ENCODE data around the gene PRSS57.

Gene PRSS57

DNA sequence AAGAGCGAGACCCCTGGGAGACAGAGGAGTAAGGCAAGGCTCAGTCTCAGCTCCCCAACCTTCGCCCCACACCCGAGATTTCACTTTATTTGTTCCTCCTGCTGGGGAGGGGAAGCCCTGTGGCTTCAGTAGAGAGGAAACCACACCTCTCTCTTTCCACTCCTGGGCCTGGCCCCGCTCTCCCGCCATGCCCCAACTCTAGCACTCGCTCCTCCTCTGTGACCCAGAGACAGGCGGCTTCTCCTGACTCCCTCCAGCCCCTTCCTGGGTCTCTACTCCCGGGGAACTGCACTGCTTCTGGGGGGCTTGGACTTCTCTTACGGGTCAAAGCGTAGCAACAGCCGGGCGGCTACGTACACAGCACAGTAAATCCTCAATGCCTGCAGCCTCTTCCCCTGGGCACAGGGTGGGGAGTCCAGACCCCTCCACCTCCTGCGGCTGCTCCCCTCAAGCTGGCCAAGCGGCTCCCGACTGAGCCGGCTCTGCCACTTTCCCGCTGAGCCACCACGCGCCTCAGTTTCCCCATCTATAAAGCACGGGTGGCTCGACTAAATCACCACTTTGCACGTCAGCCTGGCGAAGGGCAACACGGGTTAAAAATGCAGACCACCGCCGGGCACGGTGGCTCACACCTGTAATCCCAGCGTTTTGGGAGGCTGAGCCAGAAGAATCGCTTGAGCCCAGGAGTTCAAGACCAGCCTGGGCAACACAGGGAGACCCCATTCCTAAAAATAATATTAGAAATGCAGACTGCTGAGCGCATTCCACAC lies 33.6 kb downstream of the PRSS57 start:
- DNase-seq = no peak
- intact Hi-C loops (cut with DNase I) = loop anchor here (2.0 to 10.0 kb wide), 3 partner anchors 19 to 263 kb away; partner anchors contain the start of genes ARID3A and PTBP1

DNA sequence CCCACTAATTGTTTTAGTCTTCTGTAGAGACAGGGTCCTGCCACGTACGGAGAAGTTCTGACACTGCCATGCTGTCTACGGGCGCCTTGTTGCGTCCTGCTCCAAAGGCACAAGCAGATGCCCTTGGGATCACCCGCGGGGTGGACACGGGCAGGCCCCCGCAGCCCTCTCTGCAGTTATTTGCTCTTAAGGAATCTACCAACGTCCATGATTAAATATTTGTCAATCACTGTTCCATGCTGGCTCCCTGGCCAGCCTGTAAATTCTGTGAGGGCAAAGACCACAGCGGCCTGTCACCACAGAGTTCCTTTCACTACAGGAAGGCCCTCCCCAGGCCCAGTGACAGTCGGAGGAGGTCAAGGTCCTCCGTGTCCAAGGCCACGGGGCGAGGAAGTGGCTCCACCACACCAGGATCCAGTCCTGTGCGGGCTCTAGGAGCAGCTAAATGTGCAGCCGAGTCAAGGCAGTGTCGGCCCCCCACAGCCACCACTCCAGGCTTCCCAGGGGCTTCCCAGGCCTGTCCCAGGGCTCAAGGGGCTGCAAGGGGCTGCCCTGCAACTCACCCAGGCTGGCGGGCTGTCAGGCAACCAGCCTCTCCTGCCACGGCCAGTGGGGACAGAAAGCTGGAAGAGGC lies 34.3 kb downstream of the PRSS57 start:
- no peak for DNase-seq
- intact Hi-C loops (cut with DNase I) = loop anchor here (10.0 kb wide), 2 partner anchors 134 to 264 kb away; partner anchors contain the start of genes ARID3A and PTBP1

DNA sequence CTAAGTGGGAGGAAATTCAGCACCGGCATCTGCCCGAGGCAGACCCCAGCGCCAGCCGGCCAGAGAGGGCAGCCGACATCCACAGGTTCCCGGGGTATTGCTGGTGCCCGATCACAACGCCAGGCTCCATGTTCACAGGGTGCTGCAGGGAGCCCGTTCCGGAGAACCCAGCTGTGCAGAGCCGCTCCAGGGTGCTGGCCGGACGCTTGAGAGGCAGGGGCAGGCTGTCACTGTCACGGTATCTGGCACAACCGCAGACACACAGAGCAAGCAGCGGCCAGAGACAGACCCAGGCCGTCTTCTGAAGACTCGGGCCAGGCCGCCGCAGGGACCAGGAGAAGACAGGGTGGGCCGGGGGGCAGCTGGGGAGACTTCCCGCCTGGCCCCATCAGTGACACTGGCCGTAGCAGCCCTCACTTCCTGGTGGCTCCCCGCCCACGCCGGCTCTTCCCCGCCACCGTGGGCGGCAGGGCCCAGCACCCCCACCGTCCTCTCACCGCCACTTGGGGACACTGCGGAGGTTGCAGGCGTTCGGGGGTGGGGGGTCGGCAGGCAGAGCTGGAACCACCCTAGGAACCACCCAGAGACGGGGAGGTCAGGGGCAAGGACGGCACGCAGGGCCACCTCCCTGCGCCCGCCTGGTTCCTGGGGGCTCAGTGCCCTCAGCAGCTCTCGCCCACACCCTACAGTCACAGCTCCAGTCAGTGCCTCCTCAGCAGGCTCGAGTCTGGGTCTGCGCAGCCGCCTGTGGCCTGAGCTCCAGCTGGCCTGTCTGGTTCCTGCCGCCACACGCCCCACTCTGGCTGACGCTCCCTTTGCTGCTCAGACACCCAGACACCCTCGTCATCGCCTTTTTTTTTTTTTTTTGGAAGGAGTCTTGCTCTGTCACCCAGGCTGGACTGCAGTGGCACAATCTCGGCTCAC lies 36.1 kb downstream of the PRSS57 start:
- intact Hi-C loops (cut with DNase I) = no loop called here
- DNase-seq = peak in 8 of 42 donors; percentile 20 to 60 (median 34)

DNA sequence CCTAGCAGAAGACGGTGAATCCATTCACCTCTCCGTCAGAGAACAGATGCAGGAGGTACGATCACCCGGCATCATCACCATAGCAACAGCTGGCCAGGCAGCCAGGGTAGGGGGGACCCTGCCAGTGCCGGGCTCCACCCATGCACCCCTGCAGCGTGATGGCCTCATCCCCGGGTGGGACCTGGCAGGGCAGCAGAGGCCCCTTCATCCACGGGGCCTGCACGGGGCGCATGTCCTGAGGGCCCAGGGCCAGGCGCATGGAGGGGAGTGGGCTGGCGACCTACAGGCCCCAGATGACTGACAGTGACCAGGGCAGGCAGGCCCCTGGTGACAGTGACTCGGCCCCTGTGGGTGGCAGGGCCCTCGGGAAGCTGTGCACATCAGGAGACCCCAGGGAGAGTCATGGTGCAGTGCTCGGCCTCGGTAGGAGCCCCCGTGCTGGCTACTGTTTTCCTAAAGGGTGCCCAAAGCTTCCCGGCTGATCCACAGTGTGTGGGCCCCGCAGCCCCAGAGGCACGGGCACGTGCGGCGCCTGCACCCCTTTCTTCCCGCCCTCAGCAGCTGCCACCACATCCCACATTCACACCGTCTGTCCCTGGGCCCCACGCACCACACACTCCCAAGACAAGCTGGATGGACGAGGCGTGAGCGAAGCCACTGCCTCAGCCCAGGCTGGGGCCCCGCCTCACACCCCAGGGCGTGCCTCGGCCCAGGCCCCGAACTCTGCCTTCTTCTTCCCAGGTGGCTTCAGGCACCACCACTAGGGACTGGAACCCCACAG lies 37.0 kb downstream of the PRSS57 start:
- DNase-seq = no peak
- intact Hi-C loops (cut with DNase I) = no loop called here

DNA sequence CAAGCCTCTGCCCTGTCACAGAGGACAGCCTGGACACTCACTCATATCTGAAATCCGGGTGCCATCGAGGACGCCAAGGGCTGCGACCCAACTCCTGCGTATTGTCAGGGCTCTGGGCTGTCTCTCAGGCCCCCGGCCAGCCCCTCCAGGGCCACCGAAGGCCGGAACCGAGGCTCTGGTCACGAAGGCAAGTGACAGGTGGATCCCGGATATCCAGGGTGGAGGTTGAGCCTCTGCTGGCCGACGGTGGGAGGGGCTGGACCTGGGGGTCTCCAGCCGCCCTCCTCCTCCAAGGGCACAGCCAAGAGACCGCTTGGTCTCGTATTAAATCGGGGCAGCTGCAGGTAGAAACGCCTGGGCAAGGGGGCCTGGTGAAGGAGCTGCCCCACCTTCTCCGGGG lies 37.6 kb downstream of the PRSS57 start:
- no peak for DNase-seq
- intact Hi-C loops (cut with DNase I) = no loop called here

DNA sequence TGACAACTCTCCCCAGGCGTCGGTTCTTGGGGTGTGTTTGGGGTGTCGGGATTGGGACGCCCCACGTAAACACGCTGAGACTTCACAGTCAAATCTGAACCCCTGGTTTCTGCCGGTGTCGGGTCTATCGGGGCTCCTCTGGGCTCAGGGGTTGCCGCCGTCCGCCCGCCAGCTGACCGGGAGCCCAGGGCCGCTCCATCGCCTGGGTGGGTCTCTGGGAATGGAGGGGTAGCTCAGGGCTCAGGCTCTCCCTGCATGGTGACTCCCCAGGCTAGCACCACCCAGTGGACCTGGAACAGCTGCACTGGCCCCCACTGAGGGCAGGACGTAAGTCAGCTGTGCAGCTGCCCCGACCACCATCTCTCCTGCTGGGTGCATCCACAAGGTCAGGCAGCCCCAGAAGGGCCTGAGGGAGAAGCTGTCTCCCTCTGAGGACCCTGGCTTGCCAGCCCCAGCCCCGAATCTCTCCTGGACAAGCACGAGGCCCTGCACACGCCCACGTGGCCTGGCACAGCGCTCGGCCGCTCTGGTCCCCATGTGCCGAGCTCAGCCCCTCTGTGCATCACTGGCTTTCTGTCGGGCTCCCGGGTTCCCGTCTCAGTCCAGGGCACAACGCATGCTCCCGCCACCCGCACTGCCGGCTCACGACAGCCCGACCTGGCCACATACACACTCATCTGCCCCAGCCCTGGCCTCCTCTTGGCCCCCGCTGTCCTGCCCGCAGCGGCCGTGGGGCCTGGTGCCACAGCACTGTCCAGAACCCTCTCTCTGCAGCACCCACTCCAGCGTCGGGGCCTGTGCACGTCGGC lies 38.3 kb downstream of the PRSS57 start:
- intact Hi-C loops (cut with DNase I) = no loop called here
- no peak for DNase-seq

GRCh38 chr19:655691-656090 lies 39.6 kb downstream of the PRSS57 start:
- no peak for DNase-seq
- intact Hi-C loops (cut with DNase I) = no loop called here

- no peak for DNase-seq
- intact Hi-C loops (cut with DNase I) = no loop called here
Measured at GRCh38 chr19:653425-653824, 41.8 kb downstream of the PRSS57 start.

GRCh38 chr19:652467-653389 lies 42.5 kb downstream of the PRSS57 start:
- intact Hi-C loops (cut with DNase I) = no loop called here
- no peak for DNase-seq

DNA sequence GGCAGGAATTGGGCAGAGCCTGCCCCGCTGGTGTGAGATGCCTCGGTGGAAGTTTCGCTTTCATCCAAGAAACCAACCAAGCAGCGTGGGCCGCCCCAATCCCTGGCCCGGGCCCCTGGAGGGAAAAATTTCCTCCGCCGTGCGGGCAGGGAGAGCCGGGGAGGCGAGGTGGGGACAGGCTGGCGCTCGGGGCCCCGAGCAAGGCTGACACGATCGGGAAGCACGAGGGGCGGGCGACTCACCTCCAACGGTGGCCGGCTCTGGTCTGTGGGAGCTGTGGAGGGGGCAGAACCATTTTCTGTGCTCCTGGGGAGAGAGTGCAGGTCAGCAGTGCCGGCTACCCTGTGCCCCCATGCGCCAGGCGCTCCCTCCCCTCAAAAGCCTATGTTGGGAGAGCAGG lies 43.3 kb downstream of the PRSS57 start:
- DNase-seq = no peak
- intact Hi-C loops (cut with DNase I) = no loop called here

DNA sequence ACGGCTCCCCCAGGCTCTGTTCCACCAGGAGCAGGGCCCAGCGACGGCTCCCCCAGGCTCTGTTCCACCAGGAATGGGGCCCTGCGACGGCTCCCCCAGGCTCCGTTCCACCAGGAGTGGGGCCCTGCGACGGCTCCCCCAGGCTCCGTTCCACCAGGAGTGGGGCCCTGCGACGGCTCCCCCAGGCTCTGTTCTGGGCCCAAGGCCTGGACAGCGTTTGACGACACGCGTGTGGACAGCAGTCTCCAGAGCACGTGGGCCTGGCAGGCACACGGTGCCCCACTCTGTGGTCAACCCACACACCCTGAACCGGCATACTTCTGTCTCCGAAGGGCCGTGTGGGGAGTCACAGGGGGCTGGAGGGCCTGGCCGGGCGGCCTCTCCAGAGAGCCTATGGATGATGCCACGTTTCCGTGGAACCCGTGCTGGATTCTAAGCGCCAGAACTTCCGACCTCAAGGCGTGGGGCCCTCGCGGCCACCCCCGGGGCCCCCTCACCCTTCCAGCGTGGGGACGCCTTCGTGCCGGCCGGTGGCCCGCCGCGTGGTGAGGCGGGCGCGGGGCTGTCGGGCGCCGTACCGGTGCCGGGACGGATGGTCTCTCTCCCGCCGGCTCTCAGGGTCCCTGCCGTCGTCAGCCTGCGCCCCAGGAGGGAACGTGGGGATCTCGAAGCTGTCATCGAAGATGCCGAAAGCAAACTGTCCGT lies 44.0 kb downstream of the PRSS57 start:
- intact Hi-C loops (cut with DNase I) = no loop called here
- no peak for DNase-seq

DNA sequence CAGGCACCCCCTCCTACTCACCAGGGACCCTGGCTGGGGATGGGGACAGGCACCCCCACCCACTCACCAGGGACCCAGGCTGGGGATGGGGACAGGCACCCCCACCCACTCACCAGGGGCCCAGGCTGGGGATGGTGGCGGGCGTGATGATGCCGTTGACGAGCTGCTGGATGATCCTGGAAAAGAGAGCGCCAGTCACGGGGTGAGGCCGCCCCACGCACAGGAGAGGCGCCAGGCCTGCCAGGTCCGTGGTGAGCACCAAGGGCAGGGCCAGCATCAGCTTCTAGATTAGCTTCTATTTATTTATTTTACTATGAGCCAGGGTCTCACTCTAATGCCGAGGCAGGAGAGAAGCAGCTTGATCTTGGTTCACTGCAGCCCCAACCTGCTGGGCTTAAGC lies 45.1 kb downstream of the PRSS57 start:
- peak in 6 of 42 donors; percentile 8 to 57 (median 42) for DNase-seq
- intact Hi-C loops (cut with DNase I) = no loop called here

GRCh38 chr19:648904-649801 lies 46.1 kb downstream of the PRSS57 start:
- intact Hi-C loops (cut with DNase I) = no loop called here
- DNase-seq = no peak

DNA sequence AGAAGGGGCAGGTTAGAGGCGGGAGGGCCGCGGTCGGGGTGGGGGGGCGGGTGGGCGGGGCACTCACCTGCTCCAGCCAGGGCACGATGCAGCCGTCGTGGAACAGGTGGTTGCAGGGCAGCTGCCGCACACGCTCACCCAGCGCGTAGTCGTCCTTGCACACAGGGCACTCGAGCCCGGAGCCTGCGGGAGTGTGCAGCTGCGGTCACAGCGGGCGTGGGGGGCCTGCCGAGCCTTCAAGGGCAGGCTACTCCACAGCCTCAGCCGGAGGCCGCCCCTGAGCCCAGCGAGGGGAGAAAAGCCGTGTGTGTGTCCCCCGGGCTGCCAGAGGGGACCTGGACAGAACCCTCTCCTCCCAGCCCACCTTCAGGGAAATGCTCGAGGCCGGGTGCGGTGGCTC lies 46.9 kb downstream of the PRSS57 start:
- DNase-seq = no peak
- intact Hi-C loops (cut with DNase I) = no loop called here

GRCh38 chr19:647566-648284 lies 47.5 kb downstream of the PRSS57 start:
- DNase-seq = no peak
- intact Hi-C loops (cut with DNase I) = no loop called here

Measured in head of caudate nucleus (tissue), 42 donors.